Esophagus squamous epithelium (tissue), 5 donors: ENCODE measurements around the gene GSTA4. TPM values are rescaled to one million over a fixed set of nuclear protein-coding genes. Genes with fewer than 3 reads are reported as not detected.
"Not testable (repeated sequence)": the region's sequence is repeated elsewhere in the genome, so short reads cannot be mapped to it uniquely, and the experiment has no call there.

Experiments used
- DNase-seq: peaks from one replicate; lab custom pipeline; 2025; lab: John Stamatoyannopoulos, UW
- H3K27ac ChIP-seq, 4 donors: fragments of 200-600 bp; sonication (generic); one replicate each; pipeline ENCODE4 v1.5.1; 2016 to 2019; ENCODE audit warnings: mild to moderate bottlenecking in 1 of 4
- H3K27me3 ChIP-seq, 4 donors: fragments of 200-600 bp; sonication (generic); 1 replicate in 3 of 4; 2 replicates in 1 of 4; pipeline versions ENCODE4 v1.5.1 to v1.6.0; 2017 to 2021; ENCODE audit warnings: antibody characterized with exemption in 1 of 4
- H3K36me3 ChIP-seq, 3 donors: fragments of 200-600 bp; sonication (generic); one replicate each; pipeline ENCODE4 v1.5.1; 2016 to 2019
- H3K4me1 ChIP-seq, 3 donors: fragments of 200-600 bp; sonication (generic); one replicate each; pipeline ENCODE4 v1.5.1; 2017 to 2019
- H3K4me3 ChIP-seq, 4 donors: fragments of 200-600 bp; sonication (generic); 1 replicate in 3 of 4; 2 replicates in 1 of 4; pipeline ENCODE4 v1.5.1; 2016 to 2019; ENCODE audit warnings: mild to moderate bottlenecking in 2 of 4, moderate library complexity in 1 of 4
- H3K9me3 ChIP-seq, 3 donors: fragments of 200-600 bp; sonication (generic); one replicate each; pipeline ENCODE4 v1.5.1; 2016 to 2019
- CTCF ChIP-seq, 6 experiments: fragments of 450-650 bp in 4 of 6; fragments of 200-600 bp in 2 of 6; sonication (generic) in 2 of 6; IDR thresholded peaks; one replicate each; pipeline ENCODE4 v1.5.1; 2016 to 2019; ENCODE audit warnings: antibody characterized with exemption in 6 of 6, mild to moderate bottlenecking in 4 of 6, moderate library complexity in 4 of 6
- POLR2A ChIP-seq, 4 donors: fragments of 450-650 bp; IDR thresholded peaks; one replicate each; pipeline ENCODE4 v1.6.1; 2017; ENCODE audit warnings: antibody characterized with exemption in 4 of 4, mild to moderate bottlenecking in 4 of 4, moderate library complexity in 3 of 4
- WGBS, 2 donors: methylation state at CpG; one replicate each; pipeline ENCODE4 v1.1.5; 2018; 5-methylcytosine and 5-hydroxymethylcytosine counted together
- intact Hi-C: fragments of 100-400 bp; cut with DNase I; formaldehyde crosslinking; loops from one replicate; pipeline ENCODE4 v1.15.0; 2022
- total RNA-seq, 4 donors: library from RNA; depleted of rRNA; stranded (reverse); fragments of >200 nt; gene quantifications; one replicate each; pipeline ENCODE4 v1.1.0, GENCODE V29; 2016
- donor health status: DM: yes; HTN: yes; CAD: no.

The GSTA4 gene
- total RNA-seq, 4 donors from 2014 or later, result 50.4 to 110 (median 84.4) TPM

GRCh38 chr6:53009511-53009910, 14.4 kb upstream of the GSTA4 start:
- TF ChIP-seq POLR2A (IDR thresholded peaks at IDR 0.05), result no peak
- TF ChIP-seq CTCF (IDR thresholded peaks at IDR 0.05), result no peak
- Histone ChIP-seq H3K36me3 (peaks cover 0 to 99% (median 35%) of the 10 kb centered on the region in 3 donors), H3K4me3 (no peak overlapping the region), H3K4me1 (peaks cover 0 to 54% (median 5%) of the 10 kb centered on the region in 3 donors), H3K9me3 (no peaks in the 10 kb centered on the region), H3K27ac (no peak overlapping the region), H3K27me3 (no peaks in the 10 kb centered on the region)
- WGBS, 2 donors, result 49 to 64% methylated on average over 3 of the region's 3 CpGs
- intact Hi-C loops, result no loop called here
- DNase-seq, result no peak

GRCh38 chr6:53009056-53009455, 14.0 kb upstream of the GSTA4 start:
- Histone ChIP-seq H3K4me1 (peaks cover 0 to 51% (median 5%) of the 10 kb centered on the region in 3 donors), H3K9me3 (no peaks in the 10 kb centered on the region), H3K27me3 (no peaks in the 10 kb centered on the region), H3K4me3 (no peak overlapping the region), H3K36me3 (peaks cover 0 to 100% (median 35%) of the 10 kb centered on the region in 3 donors), H3K27ac (no peak overlapping the region)
- DNase-seq, result no peak
- WGBS, 2 donors, result 37 to 40% methylated on average over 2 of the region's 2 CpGs
- intact Hi-C loops, result no loop called here
- no peak for TF ChIP-seq CTCF (IDR thresholded peaks at IDR 0.05)
- TF ChIP-seq POLR2A (IDR thresholded peaks at IDR 0.05), result no peak

GRCh38 chr6:53008192-53008687, 13.2 kb upstream of the GSTA4 start:
- H3K27me3 ChIP-seq, DNase-seq, H3K27ac ChIP-seq, H3K4me3 ChIP-seq, intact Hi-C loops, H3K9me3 ChIP-seq: not testable (repeated sequence)
- Histone ChIP-seq H3K4me1 (peaks cover 0 to 44% (median 5%) of the 10 kb centered on the region in 3 donors), H3K36me3 (peaks cover 0 to 100% (median 35%) of the 10 kb centered on the region in 3 donors)
- 86 to 94% methylated on average over 4 of the region's 4 CpGs for WGBS, 2 donors

GRCh38 chr6:53005663-53006250, 10.7 kb upstream of the GSTA4 start:
- no peak for DNase-seq
- H3K27ac ChIP-seq, result no peak overlapping the region
- H3K4me1 ChIP-seq, result peaks cover 0 to 19% (median 5%) of the 10 kb centered on the region in 3 donors
- H3K27me3 ChIP-seq, result no peaks in the 10 kb centered on the region
- intact Hi-C loops, result no loop called here
- no peak overlapping the region for H3K4me3 ChIP-seq
- no peak for TF ChIP-seq CTCF (IDR thresholded peaks at IDR 0.05)
- TF ChIP-seq POLR2A (IDR thresholded peaks at IDR 0.05), result no peak
- H3K36me3 ChIP-seq, result peaks cover 0 to 94% (median 23%) of the 10 kb centered on the region in 3 donors
- H3K9me3 ChIP-seq, result no peaks in the 10 kb centered on the region
- WGBS, 2 donors, result 87 to 100% methylated on average over 2 of the region's 2 CpGs

GRCh38 chr6:52999456-52999855, 4.4 kb upstream of the GSTA4 start:
- H3K36me3 ChIP-seq, result peaks cover 0 to 31% (median 0%) of the 10 kb centered on the region in 3 donors
- no peaks in the 10 kb centered on the region for H3K27me3 ChIP-seq
- no peak overlapping the region for H3K4me3 ChIP-seq
- no peak overlapping the region for H3K27ac ChIP-seq
- no peak for DNase-seq
- intact Hi-C loops, result no loop called here
- TF ChIP-seq CTCF (IDR thresholded peaks at IDR 0.05) (no peak), POLR2A (IDR thresholded peaks at IDR 0.05) (no peak)
- peaks cover 0 to 14% (median 3%) of the 10 kb centered on the region in 3 donors for H3K4me1 ChIP-seq
- no peaks in the 10 kb centered on the region for H3K9me3 ChIP-seq
- 87% methylated on average over 6 of the region's 6 CpGs for WGBS, 2 donors
